ENCODE data around the gene MIOX. TPM values are rescaled to one million over a fixed set of nuclear protein-coding genes. Genes with fewer than 3 reads are reported as not detected.

The MIOX gene
- total RNA-seq, 1 experiment from 2014 or later = 1.5 TPM

DNA sequence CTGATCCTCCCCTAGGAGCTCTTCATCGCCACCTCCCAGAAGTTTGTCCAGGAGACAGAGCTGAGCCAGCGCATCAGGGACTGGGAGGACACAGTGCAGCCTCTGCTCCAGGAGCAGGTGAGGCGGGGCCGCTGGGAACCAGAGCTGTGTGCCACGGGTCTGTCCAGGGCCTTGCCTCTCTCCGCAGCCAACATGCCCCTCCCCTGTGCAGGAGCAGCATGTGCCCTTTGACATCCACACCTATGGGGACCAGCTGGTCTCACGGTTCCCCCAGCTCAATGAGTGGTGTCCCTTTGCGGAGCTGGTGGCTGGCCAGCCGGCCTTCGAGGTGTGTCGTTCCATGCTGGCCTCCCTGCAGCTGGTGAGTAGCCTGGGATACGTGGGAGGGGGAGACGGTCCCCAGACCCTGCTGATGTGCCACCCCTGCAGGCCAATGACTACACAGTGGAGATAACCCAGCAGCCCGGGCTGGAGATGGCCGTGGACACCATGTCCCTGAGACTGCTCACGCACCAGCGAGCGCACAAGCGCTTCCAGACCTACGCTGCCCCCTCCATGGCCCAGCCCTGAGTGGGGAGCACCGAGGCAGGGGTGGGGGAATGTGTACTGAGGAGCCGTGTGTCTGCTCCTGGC, 36.3 kb downstream of the MIOX start:
- Histone ChIP-seq H3K9me2 (ENCODE audit: insufficient read depth) (no peaks in the 10 kb centered on the region), H3K27me3 (ENCODE audit: insufficient read depth, low read depth) (no peaks in the 10 kb centered on the region), H3K4me1 (replicated peaks; ENCODE audit: insufficient read depth) (peaks cover 22% of the 10 kb centered on the region), H3K4me3 (no peak overlapping the region), H3F3A (ENCODE audit: insufficient read depth, low read depth) (peaks cover 40% of the 10 kb centered on the region), H3K9me3 (ENCODE audit: insufficient read depth, low read depth) (no peaks in the 10 kb centered on the region), H4K20me1 (ENCODE audit: insufficient read depth) (peaks cover 24% of the 10 kb centered on the region), H2AFZ (no peak overlapping the region), H3K79me2 (ENCODE audit: low read depth) (peaks cover 23% of the 10 kb centered on the region), H3K4me2 (no peak overlapping the region), H3K27ac (no peak overlapping the region), H3K36me3 (ENCODE audit: low read depth) (peaks cover 22% of the 10 kb centered on the region)
- intact Hi-C loops (cut with micrococcal nuclease; ENCODE audit: unreplicated experiment) = no loop called here
- TF ChIP-seq, protein P1, sequence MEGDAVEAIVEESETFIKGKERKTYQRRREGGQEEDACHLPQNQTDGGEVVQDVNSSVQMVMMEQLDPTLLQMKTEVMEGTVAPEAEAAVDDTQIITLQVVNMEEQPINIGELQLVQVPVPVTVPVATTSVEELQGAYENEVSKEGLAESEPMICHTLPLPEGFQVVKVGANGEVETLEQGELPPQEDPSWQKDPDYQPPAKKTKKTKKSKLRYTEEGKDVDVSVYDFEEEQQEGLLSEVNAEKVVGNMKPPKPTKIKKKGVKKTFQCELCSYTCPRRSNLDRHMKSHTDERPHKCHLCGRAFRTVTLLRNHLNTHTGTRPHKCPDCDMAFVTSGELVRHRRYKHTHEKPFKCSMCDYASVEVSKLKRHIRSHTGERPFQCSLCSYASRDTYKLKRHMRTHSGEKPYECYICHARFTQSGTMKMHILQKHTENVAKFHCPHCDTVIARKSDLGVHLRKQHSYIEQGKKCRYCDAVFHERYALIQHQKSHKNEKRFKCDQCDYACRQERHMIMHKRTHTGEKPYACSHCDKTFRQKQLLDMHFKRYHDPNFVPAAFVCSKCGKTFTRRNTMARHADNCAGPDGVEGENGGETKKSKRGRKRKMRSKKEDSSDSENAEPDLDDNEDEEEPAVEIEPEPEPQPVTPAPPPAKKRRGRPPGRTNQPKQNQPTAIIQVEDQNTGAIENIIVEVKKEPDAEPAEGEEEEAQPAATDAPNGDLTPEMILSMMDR (conservative IDR thresholded peaks at IDR 0.05) = no peak
- TF ChIP-seq EZH2 (IDR thresholded peaks at IDR 0.05; ENCODE audit: low read depth) = no peak
- BruUV-seq (replicated peaks) = no TSS peak
- no peak for DNase-seq
- ChIA-PET POLR2A (ENCODE audit: unreplicated experiment) (no interaction called here), CTCF (no interaction called here)

DNA sequence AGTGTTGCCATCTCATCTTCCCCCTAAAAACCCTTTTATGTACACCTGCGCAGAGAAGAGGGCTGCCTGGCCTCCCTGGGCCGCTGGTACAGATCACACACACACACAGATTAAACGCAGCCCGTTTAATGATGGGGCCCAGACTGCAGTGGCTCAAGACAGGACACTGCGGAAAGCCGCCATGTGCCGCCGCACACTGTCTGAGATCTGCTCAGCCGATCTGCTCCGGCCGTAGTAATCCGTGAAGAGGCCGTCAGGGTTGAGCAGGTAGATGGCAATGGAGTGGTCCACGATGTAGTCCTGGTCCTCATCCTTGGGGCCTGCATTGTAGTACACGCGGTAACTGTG, 36.8 kb downstream of the MIOX start:
- no peak for TF ChIP-seq EZH2 (IDR thresholded peaks at IDR 0.05; ENCODE audit: low read depth)
- TF ChIP-seq, protein P1 (conservative IDR thresholded peaks at IDR 0.05) = no peak
- Histone ChIP-seq H3K36me3 (ENCODE audit: low read depth) (peaks cover 16% of the 10 kb centered on the region), H3K4me2 (peak overlapping the region; percentile 94; the same call in 1 of the 2 replicates), H3K4me3 (no peak overlapping the region), H3K79me2 (ENCODE audit: low read depth) (peaks cover 23% of the 10 kb centered on the region), H3K27ac (no peak overlapping the region), H3F3A (ENCODE audit: insufficient read depth, low read depth) (peaks cover 45% of the 10 kb centered on the region), H2AFZ (no peak overlapping the region), H3K9me2 (ENCODE audit: insufficient read depth) (no peaks in the 10 kb centered on the region), H3K9me3 (ENCODE audit: insufficient read depth, low read depth) (no peaks in the 10 kb centered on the region), H4K20me1 (ENCODE audit: insufficient read depth) (peaks cover 24% of the 10 kb centered on the region), H3K27me3 (ENCODE audit: insufficient read depth, low read depth) (no peaks in the 10 kb centered on the region), H3K4me1 (replicated peaks; ENCODE audit: insufficient read depth) (peaks cover 23% of the 10 kb centered on the region)
- BruUV-seq (replicated peaks) = no TSS peak
- ChIA-PET POLR2A (ENCODE audit: unreplicated experiment) (no interaction called here), CTCF (no interaction called here)
- DNase-seq = no peak
- intact Hi-C loops (cut with micrococcal nuclease; ENCODE audit: unreplicated experiment) = no loop called here

DNA sequence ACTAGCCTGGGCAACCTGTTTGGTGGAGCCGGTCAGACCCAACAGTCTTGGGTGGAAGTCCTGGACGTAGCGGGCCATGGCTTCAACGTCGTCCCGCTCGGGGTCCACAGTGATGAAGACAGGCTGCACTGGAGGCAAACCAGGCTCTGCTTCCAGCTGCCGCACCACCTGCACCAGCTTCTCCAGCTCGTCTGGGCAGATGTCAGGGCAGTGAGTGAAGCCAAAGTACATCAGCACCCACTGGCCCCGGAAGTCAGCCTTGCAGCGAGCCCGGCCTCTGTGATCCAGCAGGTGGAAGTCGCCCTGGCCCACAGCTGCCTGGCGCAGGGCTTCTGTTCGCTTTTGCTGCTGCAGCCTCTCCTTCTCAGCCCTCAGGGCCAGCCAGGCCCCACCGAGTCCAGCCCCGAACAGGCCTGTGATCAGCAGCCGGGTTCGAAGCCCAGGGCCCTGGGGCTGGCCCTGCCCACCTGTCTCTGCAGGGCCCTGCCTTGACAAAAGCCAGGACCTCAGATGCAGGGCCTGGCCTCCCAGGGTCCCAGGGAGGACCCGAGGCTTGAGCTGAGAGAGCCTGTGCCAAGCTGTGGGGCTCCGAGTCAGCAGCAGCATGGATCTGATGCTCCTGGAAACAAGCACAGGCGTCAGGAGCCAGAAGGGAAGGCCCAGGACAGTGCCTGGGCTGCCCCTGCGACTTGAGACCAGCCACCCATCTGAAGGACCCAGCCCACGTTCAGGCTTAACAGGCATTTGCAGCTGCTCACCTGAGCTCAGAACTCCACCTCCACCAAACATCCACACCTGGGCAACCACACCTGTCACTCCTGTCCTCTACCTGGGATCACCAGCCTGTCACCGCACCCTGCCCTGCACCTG, 37.4 kb downstream of the MIOX start:
- H3K27ac ChIP-seq = peak overlapping the region; percentile 56; the same call in 1 of the 2 replicates
- peaks cover 13% of the 10 kb centered on the region for H3K36me3 ChIP-seq (ENCODE audit: low read depth)
- ChIA-PET CTCF (interaction anchor here (2.6 kb wide), 1 partner anchor 39 kb away, joined by 14 read pairs; the partner anchor contains the start of gene SYCE3), POLR2A (ENCODE audit: unreplicated experiment) (no interaction called here)
- peak overlapping the region; percentile 94 for H3K4me2 ChIP-seq
- peak in 1 of 2 experiments; percentile 28 for DNase-seq
- H3K4me3 ChIP-seq = peak overlapping the region; percentile 96
- intact Hi-C loops (cut with micrococcal nuclease; ENCODE audit: unreplicated experiment) = loop anchor here (2.0 kb wide), 1 partner anchor 15 kb away; the partner anchor contains the start of gene NCAPH2
- peaks cover 23% of the 10 kb centered on the region for H3K79me2 ChIP-seq (ENCODE audit: low read depth)
- peaks cover 23% of the 10 kb centered on the region for H3K4me1 ChIP-seq (replicated peaks; ENCODE audit: insufficient read depth)
- no peaks in the 10 kb centered on the region for H3K27me3 ChIP-seq (ENCODE audit: insufficient read depth, low read depth)
- TF ChIP-seq, protein P1 (conservative IDR thresholded peaks at IDR 0.05) = no peak
- TF ChIP-seq EZH2 (IDR thresholded peaks at IDR 0.05; ENCODE audit: low read depth) = no peak
- peaks cover 51% of the 10 kb centered on the region for H3F3A ChIP-seq (ENCODE audit: insufficient read depth, low read depth)
- H2AFZ ChIP-seq = no peak overlapping the region
- H4K20me1 ChIP-seq (ENCODE audit: insufficient read depth) = peaks cover 24% of the 10 kb centered on the region
- BruUV-seq (replicated peaks) = TSS peak; percentile 37
- H3K9me3 ChIP-seq (ENCODE audit: insufficient read depth, low read depth) = no peaks in the 10 kb centered on the region
- no peaks in the 10 kb centered on the region for H3K9me2 ChIP-seq (ENCODE audit: insufficient read depth)

Measured in PC-9 (cell line).